ENCODE results near the gene RSU1. TPM values are rescaled to one million over a fixed set of nuclear protein-coding genes. Genes with fewer than 3 reads are reported as not detected.
"Not testable (repeated sequence)": the region's sequence is repeated elsewhere in the genome, so short reads cannot be mapped to it uniquely, and the experiment has no call there.

RSU1 gene
- total RNA-seq, 1 experiment from 2014 or later = 35.2 TPM

- no peak for DNase-seq (ENCODE audit: extremely low read depth, low read depth)
These were observed 29.1 kb downstream of the RSU1 start for GRCh38 chr10:16788125-16788524.

- DNase-seq (ENCODE audit: extremely low read depth, low read depth) = no peak
These were observed 29.8 kb downstream of the RSU1 start for GRCh38 chr10:16787361-16787791.

- no peak for DNase-seq (ENCODE audit: extremely low read depth, low read depth)
These were observed 36.8 kb downstream of the RSU1 start for GRCh38 chr10:16780338-16780880.

GRCh38 chr10:16779384-16779915 lies 37.8 kb downstream of the RSU1 start:
- DNase-seq (ENCODE audit: extremely low read depth, low read depth) = no peak

GRCh38 chr10:16777473-16778370 lies 39.5 kb downstream of the RSU1 start:
- DNase-seq (ENCODE audit: extremely low read depth, low read depth) = peak; percentile 45

- no peak for DNase-seq (ENCODE audit: extremely low read depth, low read depth)
These were observed 40.3 kb downstream of the RSU1 start for GRCh38 chr10:16776896-16777295.

GRCh38 chr10:16773334-16773733 lies 43.9 kb downstream of the RSU1 start:
- no peak for DNase-seq (ENCODE audit: extremely low read depth, low read depth)

GRCh38 chr10:16770670-16771069 lies 46.6 kb downstream of the RSU1 start:
- no peak for DNase-seq (ENCODE audit: extremely low read depth, low read depth)

GRCh38 chr10:16770141-16770540 lies 47.1 kb downstream of the RSU1 start:
- no peak for DNase-seq (ENCODE audit: extremely low read depth, low read depth)

GRCh38 chr10:16769331-16769730 lies 47.9 kb downstream of the RSU1 start:
- DNase-seq (ENCODE audit: extremely low read depth, low read depth) = no peak

- DNase-seq (ENCODE audit: extremely low read depth, low read depth) = no peak
These were observed 48.5 kb downstream of the RSU1 start for GRCh38 chr10:16768702-16769101.

GRCh38 chr10:16765509-16766375 lies 51.5 kb downstream of the RSU1 start:
- DNase-seq (ENCODE audit: extremely low read depth, low read depth) = no peak

GRCh38 chr10:16761300-16761699 lies 55.9 kb downstream of the RSU1 start:
- no peak for DNase-seq (ENCODE audit: extremely low read depth, low read depth)

- DNase-seq (ENCODE audit: extremely low read depth, low read depth) = no peak
These were observed 60.5 kb downstream of the RSU1 start for GRCh38 chr10:16756561-16757221.

GRCh38 chr10:16754765-16755164 lies 62.5 kb downstream of the RSU1 start:
- no peak for DNase-seq (ENCODE audit: extremely low read depth, low read depth)

GRCh38 chr10:16752849-16753248 lies 64.4 kb downstream of the RSU1 start:
- DNase-seq (ENCODE audit: extremely low read depth, low read depth) = not testable (repeated sequence)

GRCh38 chr10:16752099-16752498 lies 65.1 kb downstream of the RSU1 start:
- no peak for DNase-seq (ENCODE audit: extremely low read depth, low read depth)

GRCh38 chr10:16751244-16751643 lies 66.0 kb downstream of the RSU1 start:
- DNase-seq (ENCODE audit: extremely low read depth, low read depth) = no peak

- DNase-seq (ENCODE audit: extremely low read depth, low read depth) = no peak
These were observed 66.8 kb downstream of the RSU1 start for GRCh38 chr10:16750461-16750860.

- no peak for DNase-seq (ENCODE audit: extremely low read depth, low read depth)
These were observed 68.5 kb downstream of the RSU1 start for GRCh38 chr10:16748749-16749148.

Measured in NCI-H460 (cell line).